ENCODE results near the gene VAMP5.
A peak's percentile ranks its signal among the peaks of the same experiment; 100 is the strongest.
"Not testable (repeated sequence)": the region's sequence is repeated elsewhere in the genome, so short reads cannot be mapped to it uniquely, and the experiment has no call there.

Gene VAMP5

GRCh38 chr2:85544254-85544691 is 40.0 kb upstream of the VAMP5 start:
- DNase-seq (ENCODE audit: insufficient read length); FAIRE-seq: not testable (repeated sequence)
- peak; percentile 33; the same call in 1 of the 2 replicates for TF ChIP-seq POLR2A (IDR thresholded peaks at IDR 0.05; ENCODE audit: low read depth, low read length)

DNA sequence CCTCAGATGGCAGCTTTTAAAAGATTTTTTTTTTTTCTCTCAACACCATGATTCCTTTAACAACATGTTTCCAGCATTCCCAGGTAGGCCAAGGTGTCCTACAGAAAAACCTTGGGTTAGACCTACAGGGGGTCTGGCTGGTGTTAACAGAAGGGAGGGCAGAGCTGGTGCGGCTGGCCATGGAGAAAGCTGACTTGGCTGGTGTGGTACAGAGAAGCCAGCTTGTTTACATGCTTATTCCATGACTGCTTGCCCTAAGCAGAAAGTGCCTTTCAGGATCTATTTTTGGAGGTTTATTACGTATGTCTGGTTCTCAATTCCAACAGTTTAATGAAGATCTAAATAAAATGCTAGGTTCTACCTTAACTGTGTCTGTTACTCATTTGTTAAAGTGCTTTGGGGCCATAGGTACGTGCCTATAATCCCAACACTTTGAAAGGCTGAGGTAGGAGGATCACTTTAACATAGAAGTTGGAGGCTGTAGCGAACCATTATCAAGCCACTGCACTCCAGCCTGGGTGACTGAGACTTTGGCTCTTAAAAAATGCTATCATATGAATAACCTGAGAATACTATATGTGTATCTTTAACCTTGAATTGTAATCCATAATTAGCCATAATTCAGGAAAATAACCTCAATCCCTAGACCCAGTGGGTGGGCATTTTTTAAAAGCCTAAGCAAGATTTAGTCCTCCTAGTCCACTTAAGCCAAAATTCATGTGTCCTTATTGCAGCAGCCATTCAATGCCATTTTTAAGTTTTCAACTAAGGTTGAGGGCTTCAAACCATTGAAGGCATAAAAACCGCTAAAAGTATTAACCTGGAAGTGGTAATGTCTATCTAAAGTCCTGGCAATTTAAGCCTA is 39.1 kb upstream of the VAMP5 start:
- FAIRE-seq; DNase-seq (ENCODE audit: insufficient read length): not testable (repeated sequence)

DNA sequence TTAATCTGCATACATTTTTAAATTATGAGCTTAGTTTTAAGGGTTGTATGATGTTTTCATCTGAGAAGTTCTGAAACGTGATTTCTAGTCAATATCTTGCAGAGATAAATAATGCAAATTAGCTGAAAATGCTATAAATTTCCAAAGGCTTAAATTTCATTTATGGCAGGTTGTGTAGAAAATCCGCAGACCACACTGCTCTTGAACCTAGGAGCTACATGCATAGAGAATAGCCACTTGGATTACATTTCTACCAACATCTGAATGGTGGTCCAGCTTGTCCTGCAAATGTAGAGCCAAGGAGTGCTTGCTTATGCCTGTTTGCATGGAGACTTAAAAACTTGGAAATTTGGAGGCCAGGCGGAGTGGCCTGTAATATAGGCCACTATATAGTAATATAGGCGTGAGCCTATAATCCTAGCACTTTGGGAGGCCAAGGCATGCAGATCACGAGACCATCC is 38.4 kb upstream of the VAMP5 start:
- TF ChIP-seq POLR2AphosphoS5 (IDR thresholded peaks at IDR 0.05; ENCODE audit: low read depth, low read length): peak; percentile 79; the same call in 1 of the 2 replicates
- no peak for TF ChIP-seq POLR2A (IDR thresholded peaks at IDR 0.05; ENCODE audit: low read depth, low read length)
- DNase-seq (ENCODE audit: insufficient read length): no peak
- FAIRE-seq: no peak

DNA sequence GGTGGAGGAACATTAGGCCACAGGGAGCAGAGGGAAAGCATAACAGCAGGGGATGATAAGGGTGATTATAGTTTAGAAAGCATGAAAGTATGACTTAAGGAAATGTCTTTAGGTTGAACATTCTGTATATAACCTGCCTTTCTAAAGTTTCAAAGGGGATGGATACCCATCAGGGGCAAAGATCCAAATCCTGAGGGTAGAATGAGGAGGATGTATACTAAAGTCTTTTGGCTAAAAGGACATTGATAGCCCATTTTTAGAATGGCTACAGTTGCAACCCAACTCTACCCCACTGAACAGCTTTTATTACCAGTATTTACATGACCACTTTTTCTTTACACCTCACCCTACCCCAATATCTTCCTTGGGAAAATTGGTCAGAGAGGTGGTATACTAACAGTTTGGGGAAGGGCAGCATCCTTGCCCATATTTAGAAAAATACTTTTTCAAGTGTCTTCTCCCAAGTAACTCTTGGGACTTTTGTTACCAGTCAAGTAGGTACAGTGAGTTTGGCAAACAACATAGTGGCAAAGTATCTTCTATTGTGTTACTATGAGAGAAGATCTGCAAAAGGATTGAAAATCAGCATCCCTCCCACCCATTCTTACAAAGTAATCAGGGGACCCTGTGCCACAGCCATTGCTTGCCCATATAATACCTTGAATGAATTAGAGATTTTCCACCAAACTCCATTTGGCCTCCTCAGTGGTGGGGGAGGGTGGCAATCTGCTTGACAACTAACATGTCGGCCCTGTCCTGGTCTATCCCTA is 37.0 kb upstream of the VAMP5 start:
- FAIRE-seq (no peak), DNase-seq (ENCODE audit: insufficient read length) (no peak)
- TF ChIP-seq POLR2A (IDR thresholded peaks at IDR 0.05; ENCODE audit: low read depth, low read length): no peak; the same call in 1 of the 2 replicates
- no peak for TF ChIP-seq TAF1 (IDR thresholded peaks at IDR 0.05; ENCODE audit: borderline replicate concordance, low read depth, low read length)

DNA sequence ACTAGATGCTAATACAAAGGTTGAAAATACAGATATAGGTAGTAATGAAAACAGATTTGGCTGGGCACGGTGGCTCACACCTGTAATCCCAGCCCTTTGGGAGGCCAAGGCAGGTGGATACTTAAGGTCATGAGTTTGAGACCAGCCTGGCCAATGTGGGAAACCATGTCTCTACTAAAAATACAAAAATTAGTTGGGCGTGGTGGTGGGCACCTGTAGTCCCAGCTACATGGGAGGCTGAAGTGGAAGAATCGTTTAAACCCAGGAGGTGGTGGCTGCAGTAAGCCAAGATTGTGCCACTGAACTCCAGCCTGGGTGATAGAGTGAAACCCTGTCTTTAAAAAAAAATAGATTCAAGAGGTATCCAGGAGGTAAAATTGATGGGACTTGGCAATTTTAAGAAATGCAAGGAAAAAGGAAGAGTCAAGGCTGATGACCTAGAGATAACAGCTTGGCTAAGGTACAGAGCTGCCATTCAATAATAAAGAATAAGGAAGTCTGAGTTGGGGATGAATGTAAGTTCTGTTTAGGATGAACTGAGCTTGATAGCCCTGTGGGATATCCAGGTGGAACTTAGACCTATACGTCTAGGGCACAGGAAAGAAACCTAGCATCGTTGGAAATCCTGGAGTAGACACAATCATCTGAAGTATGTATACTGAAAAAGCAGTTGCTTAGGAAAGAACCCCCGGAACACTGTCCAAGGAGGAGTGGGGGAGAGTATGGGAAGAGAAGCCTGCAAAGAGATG is 36.2 kb upstream of the VAMP5 start:
- TF ChIP-seq POLR2AphosphoS5 (IDR thresholded peaks at IDR 0.05; ENCODE audit: low read depth, low read length): no peak
- no peak for TF ChIP-seq TAF1 (IDR thresholded peaks at IDR 0.05; ENCODE audit: borderline replicate concordance, low read depth, low read length)
- no peak for TF ChIP-seq POLR2A (IDR thresholded peaks at IDR 0.05; ENCODE audit: low read depth, low read length)
- no peak for DNase-seq (ENCODE audit: insufficient read length)
- FAIRE-seq: no peak

DNA sequence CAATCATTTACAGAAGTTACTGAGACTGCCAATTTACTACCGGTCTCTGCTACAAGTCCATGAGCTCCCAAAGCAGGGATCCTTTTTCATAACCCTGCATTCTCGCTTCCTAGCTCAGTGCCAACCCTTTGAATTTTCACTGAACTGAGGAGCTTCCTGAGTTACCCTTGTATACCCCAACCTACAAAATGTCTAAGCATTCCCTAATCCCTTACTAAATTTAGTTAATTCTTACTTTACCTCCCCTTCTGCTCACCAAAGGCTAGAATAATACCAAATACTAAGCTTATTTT is 35.7 kb upstream of the VAMP5 start:
- TF ChIP-seq POLR2AphosphoS5 (IDR thresholded peaks at IDR 0.05; ENCODE audit: low read depth, low read length) (no peak), POLR2A (IDR thresholded peaks at IDR 0.05; ENCODE audit: low read depth, low read length) (no peak), TAF1 (IDR thresholded peaks at IDR 0.05; ENCODE audit: borderline replicate concordance, low read depth, low read length) (no peak)
- DNase-seq (ENCODE audit: insufficient read length) (no peak), FAIRE-seq (no peak)

DNA sequence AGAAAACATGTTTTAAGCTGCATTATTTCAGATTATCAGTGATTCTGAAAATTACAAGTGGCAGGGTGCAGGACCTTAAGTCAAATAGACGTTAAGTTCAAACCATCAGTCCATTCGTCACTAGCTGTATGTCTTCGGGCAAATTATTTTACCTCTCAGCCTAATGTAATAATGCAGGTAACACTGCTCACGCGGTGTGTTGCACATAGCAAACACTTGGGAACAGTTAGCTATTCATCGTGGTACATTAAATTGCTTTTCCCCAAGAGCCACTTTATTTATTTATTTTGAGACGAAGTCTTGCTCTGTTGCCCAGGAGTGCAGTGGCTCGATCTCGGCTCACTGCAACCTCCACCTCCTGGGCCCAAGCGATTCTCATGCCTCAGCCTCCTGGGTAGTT is 35.1 kb upstream of the VAMP5 start:
- no peak for DNase-seq (ENCODE audit: insufficient read length)
- no peak for FAIRE-seq
- TF ChIP-seq POLR2A (IDR thresholded peaks at IDR 0.05; ENCODE audit: low read depth, low read length) (no peak), TAF1 (IDR thresholded peaks at IDR 0.05; ENCODE audit: borderline replicate concordance, low read depth, low read length) (no peak), POLR2AphosphoS5 (IDR thresholded peaks at IDR 0.05; ENCODE audit: low read depth, low read length) (no peak)

DNA sequence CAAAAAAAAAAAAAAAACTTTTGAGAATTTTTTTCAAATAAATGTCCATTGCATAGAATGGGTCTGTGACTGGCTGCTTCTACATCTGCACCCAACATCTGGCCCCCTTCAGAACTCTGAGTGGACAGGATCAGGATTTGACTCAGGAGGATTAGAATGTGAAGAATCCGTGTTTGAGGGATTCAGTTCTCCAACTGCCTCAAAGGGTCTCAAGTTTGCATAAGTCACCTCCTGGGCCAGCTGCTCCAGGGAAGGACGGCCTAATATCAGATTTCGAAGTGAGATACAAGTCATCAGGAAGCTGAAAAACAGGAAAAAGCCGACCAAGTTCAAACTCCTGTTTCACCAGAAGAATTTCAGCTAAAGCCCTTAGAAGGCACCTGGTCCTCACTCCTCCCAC is 34.4 kb upstream of the VAMP5 start:
- FAIRE-seq (no peak), DNase-seq (ENCODE audit: insufficient read length) (no peak)
- TF ChIP-seq POLR2A (IDR thresholded peaks at IDR 0.05; ENCODE audit: low read depth, low read length) (no peak), POLR2AphosphoS5 (IDR thresholded peaks at IDR 0.05; ENCODE audit: low read depth, low read length) (no peak), TAF1 (IDR thresholded peaks at IDR 0.05; ENCODE audit: borderline replicate concordance, low read depth, low read length) (no peak)

DNA sequence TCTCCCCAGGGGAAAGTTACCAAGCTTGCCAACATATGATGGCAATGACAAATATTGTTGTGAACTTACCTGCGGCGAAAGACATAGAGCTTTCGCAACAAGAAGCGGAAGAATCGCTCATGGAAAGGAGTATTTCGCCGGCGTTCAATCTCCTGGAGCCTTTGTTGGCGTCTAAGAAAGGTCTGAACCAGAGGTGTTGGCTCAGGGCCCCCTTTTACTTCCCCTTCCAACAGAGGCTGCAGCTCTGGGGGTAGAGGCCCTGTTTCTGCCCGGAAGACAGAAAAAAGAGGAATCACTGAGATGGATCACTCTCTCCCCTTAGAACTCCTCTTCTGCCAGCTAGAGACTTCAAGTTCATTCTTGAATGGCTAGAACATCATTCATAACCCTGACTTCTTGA is 33.7 kb upstream of the VAMP5 start:
- DNase-seq (ENCODE audit: insufficient read length) (no peak), FAIRE-seq (no peak)
- TF ChIP-seq TAF1 (IDR thresholded peaks at IDR 0.05; ENCODE audit: borderline replicate concordance, low read depth, low read length): no peak
- TF ChIP-seq POLR2A (IDR thresholded peaks at IDR 0.05; ENCODE audit: low read depth, low read length): no peak
- TF ChIP-seq POLR2AphosphoS5 (IDR thresholded peaks at IDR 0.05; ENCODE audit: low read depth, low read length): no peak

GRCh38 chr2:85551698-85552678 is 32.2 kb upstream of the VAMP5 start:
- TF ChIP-seq POLR2AphosphoS5 (IDR thresholded peaks at IDR 0.05; ENCODE audit: low read depth, low read length) (no peak), TAF1 (IDR thresholded peaks at IDR 0.05; ENCODE audit: borderline replicate concordance, low read depth, low read length) (0 out of 2 replicates have a peak, but pooled peaks have one; percentile 6), POLR2A (IDR thresholded peaks at IDR 0.05; ENCODE audit: low read depth, low read length) (no peak)
- DNase-seq (ENCODE audit: insufficient read length) (peak; percentile 44), FAIRE-seq (peak; percentile 92)

- FAIRE-seq: no peak
- DNase-seq (ENCODE audit: insufficient read length): no peak
- TF ChIP-seq TAF1 (IDR thresholded peaks at IDR 0.05; ENCODE audit: borderline replicate concordance, low read depth, low read length) (no peak), POLR2AphosphoS5 (IDR thresholded peaks at IDR 0.05; ENCODE audit: low read depth, low read length) (no peak), POLR2A (IDR thresholded peaks at IDR 0.05; ENCODE audit: low read depth, low read length) (no peak)
Observed at GRCh38 chr2:85553184-85553583, 31.0 kb upstream of the VAMP5 start.

All from GM12892 (cell line).